Fibroblast of lung (primary cell): ENCODE measurements around the gene LCE3C. TPM values are rescaled to one million over a fixed set of nuclear protein-coding genes. Genes with fewer than 3 reads are reported as not detected.

Experiments used
- DNase-seq, 2 donors: peaks; one replicate each; pipeline versions ENCODE4 v3.0.0 to v3.0.0-alpha.2; 2010; ENCODE audit warnings: low read depth in 2 of 2
- H2AFZ ChIP-seq: 2 replicates; pipeline ENCODE4 v1.5.1; 2012; ENCODE audit warnings: low read length, control low read depth, inconsistent platforms
- H3K27ac ChIP-seq: 2 replicates; pipeline ENCODE4 v1.5.1; 2011; ENCODE audit warnings: low read length, control low read depth; ENCODE audit not compliant: insufficient read depth
- H3K27me3 ChIP-seq: 2 replicates; pipeline ENCODE4 v1.5.1; 2011; ENCODE audit warnings: mild to moderate bottlenecking, low read length; ENCODE audit not compliant: control insufficient read depth, insufficient read depth
- H3K36me3 ChIP-seq: 2 replicates; pipeline ENCODE4 v1.5.1; 2011; ENCODE audit warnings: low read length; ENCODE audit not compliant: control insufficient read depth, insufficient read depth
- H3K4me1 ChIP-seq: 2 replicates; pipeline ENCODE4 v1.5.1; 2011; ENCODE audit warnings: low read length; ENCODE audit not compliant: control insufficient read depth, insufficient read depth; ENCODE audit errors: extremely low read depth
- H3K4me2 ChIP-seq: 2 replicates; pipeline ENCODE4 v1.5.1; 2011; ENCODE audit warnings: low read length, control low read depth; ENCODE audit not compliant: insufficient read depth; ENCODE audit errors: extremely low read depth
- H3K4me3 ChIP-seq, 4 experiments: fragments of 200-600 bp in 1 of 4; sonication (generic) in 1 of 4; replicated peaks in 1 of 4; 2 replicates each; pipeline ENCODE4 v1.5.1; 2011 to 2016; ENCODE audit warnings: low read length in 4 of 4, low read depth in 3 of 4, mild to moderate bottlenecking in 3 of 4, control low read depth in 2 of 4, inconsistent platforms in 1 of 4, mixed read lengths in 1 of 4; ENCODE audit not compliant: insufficient read depth in 1 of 4; ENCODE audit errors: control extremely low read depth in 1 of 4
- H3K79me2 ChIP-seq: 2 replicates; pipeline ENCODE4 v1.5.1; 2012; ENCODE audit warnings: mild to moderate bottlenecking, low read length, inconsistent platforms; ENCODE audit not compliant: control insufficient read depth, insufficient read depth
- H3K9ac ChIP-seq: 2 replicates; pipeline ENCODE4 v1.5.1; 2011; ENCODE audit warnings: mild to moderate bottlenecking, low read length, control low read depth; ENCODE audit not compliant: insufficient read depth
- H3K9me3 ChIP-seq: 2 replicates; pipeline ENCODE4 v1.5.1; 2012; ENCODE audit warnings: low read depth, low read length; ENCODE audit not compliant: control insufficient read depth, insufficient read depth
- H4K20me1 ChIP-seq: 2 replicates; pipeline ENCODE4 v1.5.1; 2011; ENCODE audit warnings: low read length; ENCODE audit not compliant: control insufficient read depth, insufficient read depth; ENCODE audit errors: extremely low read depth
- EZH2 ChIP-seq: IDR thresholded peaks from 2 replicates; pipeline ENCODE4 v1.5.1; 2012; ENCODE audit warnings: low read length, control low read depth, mild to moderate bottlenecking; ENCODE audit errors: missing control alignments
- polyA plus RNA-seq, 2 donors: library from polyadenylated mRNA; depleted of rRNA in 1 of 2; stranded (reverse) in 1 of 2; unstranded in 1 of 2; fragments of >200 nt; gene quantifications; 2 replicates each; pipeline ENCODE4 v1.2.1, GENCODE V29; 2011 to 2012; ENCODE audit warnings: missing spikeins in 1 of 2
- total RNA-seq: library from RNA; depleted of rRNA; stranded (reverse); fragments of >200 nt; gene quantifications from 2 replicates; pipeline ENCODE4 v1.2.1, GENCODE V29; 2014
- TF ChIP-seq, protein P1 (sequence below), 2 donors: IDR thresholded peaks in 1 of 2; conservative IDR thresholded peaks in 1 of 2; 1 replicate in 1 of 2; 2 replicates in 1 of 2; pipeline ENCODE4 v1.5.1; 2011 to 2012; ENCODE audit warnings: low read length in 2 of 2, control low read depth in 1 of 2, inconsistent platforms in 1 of 2, low read depth in 1 of 2, mild to moderate bottlenecking in 1 of 2

The LCE3C gene
- total and polyA plus RNA-seq, 2 donors (not counting 1 experiment from before 2014, with no cell fraction given) = not detected

GRCh38 chr1:152580433-152580832 is 19.6 kb upstream of the LCE3C start, which contains the start of gene LCE3D:
LCE3D (minus strand) TSS chr1:152580516; CDS start chr1:152579936, 580 bp downstream.
- H3K27ac ChIP-seq = no peak within 1 kb of the TSS
- H3K4me2 ChIP-seq = no peak within 1 kb of the TSS
- no peaks in the 10 kb centered on the region for H3K9me3 ChIP-seq
- TF ChIP-seq EZH2 = no peak
- TF ChIP-seq, protein P1, sequence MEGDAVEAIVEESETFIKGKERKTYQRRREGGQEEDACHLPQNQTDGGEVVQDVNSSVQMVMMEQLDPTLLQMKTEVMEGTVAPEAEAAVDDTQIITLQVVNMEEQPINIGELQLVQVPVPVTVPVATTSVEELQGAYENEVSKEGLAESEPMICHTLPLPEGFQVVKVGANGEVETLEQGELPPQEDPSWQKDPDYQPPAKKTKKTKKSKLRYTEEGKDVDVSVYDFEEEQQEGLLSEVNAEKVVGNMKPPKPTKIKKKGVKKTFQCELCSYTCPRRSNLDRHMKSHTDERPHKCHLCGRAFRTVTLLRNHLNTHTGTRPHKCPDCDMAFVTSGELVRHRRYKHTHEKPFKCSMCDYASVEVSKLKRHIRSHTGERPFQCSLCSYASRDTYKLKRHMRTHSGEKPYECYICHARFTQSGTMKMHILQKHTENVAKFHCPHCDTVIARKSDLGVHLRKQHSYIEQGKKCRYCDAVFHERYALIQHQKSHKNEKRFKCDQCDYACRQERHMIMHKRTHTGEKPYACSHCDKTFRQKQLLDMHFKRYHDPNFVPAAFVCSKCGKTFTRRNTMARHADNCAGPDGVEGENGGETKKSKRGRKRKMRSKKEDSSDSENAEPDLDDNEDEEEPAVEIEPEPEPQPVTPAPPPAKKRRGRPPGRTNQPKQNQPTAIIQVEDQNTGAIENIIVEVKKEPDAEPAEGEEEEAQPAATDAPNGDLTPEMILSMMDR (conservative IDR thresholded peaks at IDR 0.05 in 1 of 2, IDR thresholded peaks at IDR 0.05 in 1 of 2; ENCODE audit: low read depth in 1 of 2, low read length in 2 of 2) = no peak
- no peaks in the 10 kb centered on the region for H3K79me2 ChIP-seq
- H2AFZ ChIP-seq = no peak within 1 kb of the TSS
- no peaks in the 10 kb centered on the region for H4K20me1 ChIP-seq
- H3K27me3 ChIP-seq = no peaks in the 10 kb centered on the region
- no peak for DNase-seq
- H3K36me3 ChIP-seq = no peaks in the 10 kb centered on the region
- H3K9ac ChIP-seq = no peak within 1 kb of the TSS
- no peaks in the 10 kb centered on the region for H3K4me1 ChIP-seq
- H3K4me3 ChIP-seq = no peak within 1 kb of the TSS

- no peak for TF ChIP-seq EZH2
- TF ChIP-seq, protein P1 (conservative IDR thresholded peaks at IDR 0.05 in 1 of 2, IDR thresholded peaks at IDR 0.05 in 1 of 2; ENCODE audit: low read depth in 1 of 2, low read length in 2 of 2) = no peak
These were observed 17.4 kb upstream of the LCE3C start for GRCh38 chr1:152582647-152583046.

GRCh38 chr1:152585586-152585985 is 14.4 kb upstream of the LCE3C start:
- no peak overlapping the region for H3K27ac ChIP-seq
- H3K9me3 ChIP-seq = no peaks in the 10 kb centered on the region
- TF ChIP-seq, protein P1 (conservative IDR thresholded peaks at IDR 0.05 in 1 of 2, IDR thresholded peaks at IDR 0.05 in 1 of 2; ENCODE audit: low read depth in 1 of 2, low read length in 2 of 2) = no peak
- no peak for TF ChIP-seq EZH2

More at GRCh38 chr1:152582647-152583046, 17.4 kb upstream of the LCE3C start:
- Histone ChIP-seq H3K79me2 (no peaks in the 10 kb centered on the region), H3K27me3 (no peaks in the 10 kb centered on the region), H3K36me3 (no peaks in the 10 kb centered on the region), H3K4me1 (no peaks in the 10 kb centered on the region), H3K27ac (no peak overlapping the region), H4K20me1 (no peaks in the 10 kb centered on the region), H2AFZ (no peak overlapping the region), H3K4me2 (no peak overlapping the region), H3K4me3 (no peak overlapping the region), H3K9ac (no peak overlapping the region), H3K9me3 (no peaks in the 10 kb centered on the region)
- DNase-seq = no peak

More at GRCh38 chr1:152585586-152585985, 14.4 kb upstream of the LCE3C start:
- no peaks in the 10 kb centered on the region for H4K20me1 ChIP-seq
- H3K27me3 ChIP-seq = no peaks in the 10 kb centered on the region
- H3K4me2 ChIP-seq = no peak overlapping the region
- no peak overlapping the region for H2AFZ ChIP-seq
- H3K36me3 ChIP-seq = no peaks in the 10 kb centered on the region
- no peak for DNase-seq
- no peaks in the 10 kb centered on the region for H3K79me2 ChIP-seq
- no peak overlapping the region for H3K4me3 ChIP-seq
- H3K4me1 ChIP-seq = no peaks in the 10 kb centered on the region
- H3K9ac ChIP-seq = no peak overlapping the region
